Activated naive CD8-positive, alpha-beta T cell treated with anti-CD3 and anti-CD28 coated beads, Interleukin-2, amount 10 ng/mL, durations not matched to agents 7 days and 5 days (primary cell): Measurements from ENCODE around the gene ZNF782. TPM values are rescaled to one million over a fixed set of nuclear protein-coding genes. Genes with fewer than 3 reads are reported as not detected.
"Not testable (repeated sequence)": the region's sequence is repeated elsewhere in the genome, so short reads cannot be mapped to it uniquely, and the experiment has no call there.

Source experiments
- ATAC-seq: fragments of 150-1000 bp; cut with Tn5 transposase; one replicate; pipeline ENCODE4 v1.10.0; 2021; ENCODE audit warnings: low read depth, moderate library complexity
- POLR2A ChIA-PET: fragments of 350-600 bp; sonication (Branson Sonifier 250); formaldehyde crosslinking; loops from one replicate; lab custom pipeline; 2021; ENCODE audit warnings: antibody characterized with exemption; lab: Charles Lee
- DNase-seq: peaks from one replicate; pipeline ENCODE4 v3.0.0; 2021
- H3K27ac Mint-ChIP-seq: one replicate; pipeline ENCODE4 v1.8.0; 2022; ENCODE audit warnings: mild to moderate bottlenecking, mixed read lengths
- H3K27me3 Mint-ChIP-seq: one replicate; pipeline ENCODE4 v1.8.0; 2022; ENCODE audit warnings: mild to moderate bottlenecking, moderate library complexity, mixed read lengths
- H3K36me3 Mint-ChIP-seq: one replicate; pipeline ENCODE4 v1.8.0; 2021; ENCODE audit warnings: mild to moderate bottlenecking, mixed read lengths
- H3K4me1 Mint-ChIP-seq: one replicate; pipeline ENCODE4 v1.8.0; 2021; ENCODE audit warnings: mixed read lengths
- H3K4me3 Mint-ChIP-seq: one replicate; pipeline ENCODE4 v1.8.0; 2022; ENCODE audit warnings: mild to moderate bottlenecking, moderate library complexity, mixed read lengths
- H3K9me3 Mint-ChIP-seq: one replicate; pipeline ENCODE4 v1.8.0; 2021; ENCODE audit warnings: mixed read lengths
- total RNA-seq, 2 experiments: library from RNA; stranded (reverse); gene quantifications; one replicate each; pipeline ENCODE4 v1.2.3, GENCODE V29; 2021

The ZNF782 gene
- total RNA-seq, 2 experiments from 2014 or later, result 5.4 to 6.2 TPM

DNA sequence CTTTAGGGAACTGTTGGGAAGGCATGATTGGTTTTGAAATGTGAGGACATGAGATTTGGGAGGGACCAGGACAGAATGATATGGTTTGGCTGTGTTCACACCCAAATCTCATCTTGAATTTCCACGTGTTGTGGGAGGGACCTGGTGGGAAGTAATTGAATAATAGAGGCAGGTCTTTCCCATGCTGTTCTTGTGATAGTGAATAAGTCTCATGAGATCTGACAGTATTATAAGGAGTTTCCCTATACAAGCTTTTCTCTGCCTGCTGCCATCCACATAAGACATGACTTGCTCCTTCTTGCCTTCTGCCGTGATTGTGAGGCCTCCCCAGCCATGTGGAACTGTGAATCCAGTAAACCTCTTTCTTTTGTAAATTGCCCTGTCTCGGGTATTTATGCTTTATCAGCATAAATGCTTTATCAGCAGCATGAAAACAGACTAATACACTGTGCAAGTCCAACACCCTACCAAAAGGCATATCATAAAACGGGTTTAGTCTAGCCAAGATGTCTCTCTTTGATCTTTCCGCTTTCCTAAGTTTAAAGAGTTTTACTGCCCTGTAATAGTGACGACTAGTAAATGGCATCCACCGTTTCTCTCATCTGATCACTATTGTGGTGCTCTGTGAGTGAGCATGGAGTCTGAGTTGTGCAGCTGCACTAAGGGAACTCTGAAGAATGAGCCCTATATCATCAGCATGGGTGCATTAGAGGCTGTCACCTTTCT, 12.9 kb upstream of the ZNF782 start:
- Mint-ChIP-seq H3K9me3 (peaks cover 3% of the 10 kb centered on the region), H3K4me1 (no peaks in the 10 kb centered on the region), H3K36me3 (no peaks in the 10 kb centered on the region), H3K27me3 (peaks cover 12% of the 10 kb centered on the region), H3K4me3 (no peak overlapping the region), H3K27ac (no peak overlapping the region)
- POLR2A ChIA-PET, result no interaction called here
- ATAC-seq (no peak), DNase-seq (no peak)

DNA sequence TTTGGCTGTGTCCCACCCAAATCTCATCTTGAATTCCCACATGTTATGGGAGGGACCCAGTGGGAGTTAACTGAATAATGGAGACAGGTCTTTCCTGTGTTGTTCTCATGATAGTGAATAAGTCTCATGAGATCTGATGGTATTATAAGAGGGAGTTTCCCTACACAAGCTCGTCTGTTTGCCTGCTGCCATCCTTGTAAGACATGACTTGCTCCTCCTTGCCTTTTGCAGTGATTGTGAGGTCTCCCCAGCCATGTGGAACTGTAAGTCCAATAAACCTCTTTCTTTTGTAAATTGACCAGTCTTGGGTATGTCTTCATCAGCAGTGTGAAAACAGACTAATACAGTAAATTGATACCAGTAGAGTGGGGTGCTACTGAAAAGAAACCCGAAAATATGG, 10.9 kb upstream of the ZNF782 start:
- not testable (repeated sequence) for DNase-seq, ATAC-seq, H3K9me3 Mint-ChIP-seq, H3K27me3 Mint-ChIP-seq, H3K4me1 Mint-ChIP-seq, H3K27ac Mint-ChIP-seq, H3K4me3 Mint-ChIP-seq, H3K36me3 Mint-ChIP-seq
- POLR2A ChIA-PET, result interaction anchor here (0.8 kb wide), 1 partner anchor 10 kb away, joined by 3 read pairs; no protein-coding TSS in a partner anchor

DNA sequence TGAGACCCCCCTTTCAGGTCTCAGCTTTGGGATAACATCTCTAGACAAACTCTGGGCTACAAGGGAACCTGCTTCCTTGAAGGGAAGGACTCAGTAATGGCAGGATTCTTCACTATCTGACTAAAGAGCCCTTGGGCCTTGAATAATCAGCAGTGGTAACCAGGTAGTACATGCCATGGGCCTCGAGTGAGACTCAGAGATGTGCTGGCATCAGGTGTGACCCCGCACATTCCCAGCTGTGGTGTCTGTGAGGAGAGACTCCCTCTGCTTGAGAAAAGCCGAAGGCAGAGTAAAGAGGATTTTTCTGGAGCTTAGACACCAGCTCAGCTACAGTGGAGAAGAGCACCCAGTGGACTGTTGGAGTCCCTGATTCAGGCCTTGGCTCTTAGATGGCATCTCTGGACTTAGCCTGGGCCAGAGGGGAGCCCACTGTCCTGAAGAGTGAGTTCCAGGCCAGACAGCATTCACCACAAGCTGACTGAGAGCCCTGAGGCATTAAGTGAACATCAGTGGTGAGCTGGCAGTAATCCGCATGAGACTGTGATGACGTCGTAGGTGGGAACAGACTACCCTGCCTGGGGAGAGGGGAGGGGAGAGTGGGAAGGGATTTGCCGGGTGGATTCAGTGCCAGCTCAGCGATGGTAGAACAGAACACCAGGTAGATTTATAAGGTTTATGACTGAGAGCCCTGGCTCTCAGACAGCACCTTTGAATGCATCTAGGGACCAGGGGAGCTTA, 5.3 kb upstream of the ZNF782 start:
- no peaks in the 10 kb centered on the region for H3K36me3 Mint-ChIP-seq
- POLR2A ChIA-PET, result no interaction called here
- H3K9me3 Mint-ChIP-seq, result no peaks in the 10 kb centered on the region
- H3K4me1 Mint-ChIP-seq, result peaks cover 6% of the 10 kb centered on the region
- no peak overlapping the region for H3K27ac Mint-ChIP-seq
- H3K4me3 Mint-ChIP-seq, result no peak overlapping the region
- peaks cover 13% of the 10 kb centered on the region for H3K27me3 Mint-ChIP-seq
- no peak for DNase-seq
- ATAC-seq, result no peak

DNA sequence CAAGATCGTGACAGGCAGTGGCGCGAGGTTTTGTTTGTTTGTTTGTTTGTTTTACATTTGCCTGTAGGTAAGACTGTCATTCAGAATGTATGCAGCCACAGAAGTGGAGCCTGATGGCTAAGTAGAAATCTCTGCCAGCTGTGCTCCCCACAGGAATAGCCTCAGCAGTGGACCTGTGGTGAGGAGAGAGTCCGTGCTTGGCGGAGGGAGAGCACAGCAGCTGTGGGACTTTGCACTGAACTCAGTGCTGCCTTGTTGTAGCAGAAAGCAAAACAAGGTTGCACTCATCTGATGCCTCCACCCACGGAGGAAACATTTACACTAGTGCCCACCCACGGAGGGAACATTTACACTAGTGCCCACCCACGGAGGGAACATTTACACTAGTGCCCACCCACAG, 4.4 kb upstream of the ZNF782 start:
- Mint-ChIP-seq H3K4me3 (no peak overlapping the region), H3K27ac (no peak overlapping the region)
- ATAC-seq, result no peak

DNA sequence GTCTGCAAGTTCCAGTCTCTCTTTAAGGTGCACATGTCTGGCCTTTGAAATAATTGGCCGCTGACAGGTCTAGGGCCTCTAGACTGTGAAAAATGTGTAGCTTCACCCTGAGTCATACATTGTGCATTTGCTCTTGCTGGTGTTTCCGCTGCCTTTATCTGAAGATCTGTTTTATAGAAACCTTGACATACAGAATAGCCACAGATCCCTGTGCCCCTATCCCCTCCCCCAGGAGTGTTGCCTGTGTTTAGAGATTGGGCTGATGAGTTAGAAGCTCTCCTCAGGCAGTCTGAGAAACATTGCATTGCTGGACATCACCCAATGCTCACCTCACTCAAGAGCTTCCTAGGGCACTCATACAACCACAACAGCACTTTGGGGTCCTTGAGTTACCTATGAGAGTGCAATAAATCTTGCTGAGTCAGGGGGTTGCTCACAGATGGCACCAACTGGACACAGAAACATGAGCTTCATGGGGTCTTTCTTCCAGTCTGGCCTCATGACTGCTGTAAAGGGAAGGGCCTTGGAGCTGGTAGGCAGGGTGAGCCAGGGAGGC, 3.8 kb upstream of the ZNF782 start:
- Mint-ChIP-seq H3K36me3 (peaks cover 5% of the 10 kb centered on the region), H3K9me3 (no peaks in the 10 kb centered on the region), H3K4me3 (no peak overlapping the region), H3K4me1 (peaks cover 16% of the 10 kb centered on the region), H3K27ac (no peak overlapping the region), H3K27me3 (peaks cover 13% of the 10 kb centered on the region)
- POLR2A ChIA-PET, result no interaction called here
- DNase-seq (no peak), ATAC-seq (no peak)

More for the DNA sequence above, 4.4 kb upstream of the ZNF782 start:
- POLR2A ChIA-PET, result no interaction called here
- DNase-seq, result no peak
- H3K36me3 Mint-ChIP-seq, result peaks cover 2% of the 10 kb centered on the region
- H3K4me1 Mint-ChIP-seq, result peaks cover 11% of the 10 kb centered on the region
- H3K9me3 Mint-ChIP-seq, result no peaks in the 10 kb centered on the region
- peaks cover 13% of the 10 kb centered on the region for H3K27me3 Mint-ChIP-seq

DNA sequence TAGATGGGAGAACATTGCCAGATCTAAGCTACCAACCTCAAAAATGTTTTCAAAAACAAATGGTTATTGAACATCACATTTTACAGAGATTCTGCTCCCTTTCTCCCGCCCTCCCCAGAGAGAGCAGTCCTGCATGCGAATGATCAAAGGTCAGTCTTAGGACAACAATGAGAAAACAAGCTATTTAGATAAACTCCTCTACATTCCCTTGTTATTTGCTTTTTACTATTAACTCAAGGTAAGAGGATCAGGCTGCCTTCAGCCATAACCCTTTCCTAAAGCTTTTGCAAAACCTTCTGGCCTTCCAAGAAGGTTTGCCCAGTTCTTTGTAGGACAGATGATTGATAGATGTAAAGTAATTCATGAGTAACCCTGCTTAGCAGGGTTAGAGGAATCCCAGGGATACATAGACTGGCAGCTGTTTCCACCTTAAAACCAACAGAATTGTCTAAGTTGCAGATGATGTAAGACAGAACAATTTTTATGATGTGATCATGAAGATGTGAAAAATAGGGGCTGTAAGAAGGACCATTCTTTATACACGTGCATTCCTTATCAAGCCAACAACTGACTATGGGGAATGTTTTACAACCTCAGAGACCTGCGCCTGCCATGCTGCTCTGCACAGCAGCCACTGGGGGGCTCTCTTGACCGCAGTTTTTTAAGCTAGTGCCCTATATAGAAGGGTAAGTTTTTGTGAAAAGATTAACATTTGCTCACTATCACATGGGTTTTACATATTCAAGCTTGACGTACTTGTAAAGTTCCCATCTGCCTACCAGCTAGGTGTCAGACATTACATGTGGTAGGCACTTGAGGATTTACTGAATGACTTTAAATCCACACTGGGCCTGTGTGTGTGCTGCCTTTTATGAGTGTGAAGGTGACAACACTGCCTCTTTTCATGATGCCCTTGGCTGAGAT, 2.3 kb upstream of the ZNF782 start:
- POLR2A ChIA-PET, result no interaction called here
- H3K4me3 Mint-ChIP-seq, result no peak overlapping the region
- H3K27ac Mint-ChIP-seq, result no peak overlapping the region
- no peaks in the 10 kb centered on the region for H3K9me3 Mint-ChIP-seq
- DNase-seq (peak; percentile 58), ATAC-seq (peak; percentile 40)
- peaks cover 10% of the 10 kb centered on the region for H3K36me3 Mint-ChIP-seq
- peaks cover 12% of the 10 kb centered on the region for H3K27me3 Mint-ChIP-seq
- H3K4me1 Mint-ChIP-seq, result peaks cover 27% of the 10 kb centered on the region

DNA sequence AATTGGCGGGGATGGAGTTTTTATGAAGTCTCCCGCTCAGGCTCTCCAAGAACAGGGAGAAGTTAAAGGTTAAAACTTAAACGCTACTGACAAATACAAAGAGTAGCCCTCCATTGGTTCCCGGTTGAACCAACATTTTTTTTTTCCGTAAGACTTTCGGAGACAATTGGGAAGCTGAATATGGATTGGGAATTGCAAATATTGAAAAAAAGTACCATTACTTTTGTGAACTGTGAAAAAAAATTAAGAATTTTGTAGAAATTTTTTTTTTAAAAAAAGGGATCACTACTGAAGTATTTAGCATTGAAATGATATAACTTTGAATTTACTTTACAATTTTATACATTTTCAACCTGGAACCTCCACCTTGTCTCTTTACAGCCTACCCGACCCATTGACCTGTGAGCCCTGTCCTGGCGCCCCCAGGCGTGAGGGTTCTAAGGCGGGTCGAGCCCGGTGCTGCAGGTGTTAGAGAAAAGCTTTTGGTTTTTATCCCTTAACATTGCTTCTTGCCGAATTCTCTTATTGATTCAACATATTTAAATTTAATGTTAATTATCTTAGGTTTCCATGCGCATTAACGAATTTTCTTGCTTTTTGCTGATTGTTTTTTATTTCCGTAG, 448 bp upstream of the ZNF782 start:
- Mint-ChIP-seq H3K9me3 (no peaks in the 10 kb centered on the region), H3K4me1 (peaks cover 29% of the 10 kb centered on the region), H3K4me3 (peak overlapping the region; percentile 99), H3K36me3 (peaks cover 16% of the 10 kb centered on the region), H3K27me3 (peaks cover 12% of the 10 kb centered on the region), H3K27ac (peak overlapping the region; percentile 98)
- POLR2A ChIA-PET, result interaction anchor here (0.7 to 2.0 kb wide), 2 partner anchors 77 to 1402 kb away, joined by 4 to 5 read pairs; partner anchors contain the start of gene ZNF510
- ATAC-seq (no peak), DNase-seq (no peak)

DNA sequence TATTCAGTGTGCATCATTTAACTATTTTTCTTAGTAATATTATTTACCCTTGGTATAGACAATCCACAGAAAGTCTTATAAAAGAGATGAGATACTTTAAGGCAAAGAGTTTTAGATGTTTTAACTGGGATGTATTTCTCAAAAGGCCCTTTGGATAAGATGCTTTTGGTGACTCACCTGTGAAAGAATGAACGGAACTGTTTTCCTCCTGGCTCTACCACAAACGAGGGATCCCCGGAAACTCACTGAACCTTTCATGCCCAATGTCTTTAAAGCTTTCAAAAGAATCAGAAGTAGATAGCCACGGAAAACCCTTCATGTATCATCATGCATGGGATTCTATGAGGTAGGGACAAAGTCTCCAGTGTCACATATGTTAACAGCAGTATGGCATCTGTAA, 1.6 kb downstream of the ZNF782 start:
- H3K27me3 Mint-ChIP-seq, result peaks cover 12% of the 10 kb centered on the region
- peaks cover 2% of the 10 kb centered on the region for H3K9me3 Mint-ChIP-seq
- ATAC-seq (no peak), DNase-seq (no peak)
- peaks cover 33% of the 10 kb centered on the region for H3K36me3 Mint-ChIP-seq
- peaks cover 29% of the 10 kb centered on the region for H3K4me1 Mint-ChIP-seq
- peak overlapping the region; percentile 99 for H3K4me3 Mint-ChIP-seq
- POLR2A ChIA-PET, result no interaction called here
- H3K27ac Mint-ChIP-seq, result no peak overlapping the region

DNA sequence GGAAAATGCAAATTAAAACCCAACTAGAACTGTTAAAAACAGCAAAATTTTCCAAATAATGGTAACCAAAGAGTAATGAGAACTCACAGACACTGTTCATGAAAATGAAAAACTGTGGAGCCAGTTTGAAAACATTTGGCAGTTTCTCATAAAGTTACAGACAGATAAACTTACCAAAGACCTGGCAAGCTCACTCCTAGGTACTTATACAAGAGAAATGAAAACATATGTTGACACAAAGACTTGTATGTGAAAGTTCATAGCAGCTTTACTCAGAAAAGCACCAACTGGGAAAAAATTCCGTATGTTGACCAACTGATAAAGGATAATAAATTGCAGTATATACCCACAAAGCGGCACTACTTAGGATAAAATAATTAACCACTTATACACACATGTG, 10.3 kb downstream of the ZNF782 start:
- POLR2A ChIA-PET, result no interaction called here
- DNase-seq (no peak), ATAC-seq (no peak)
- H3K27ac Mint-ChIP-seq, result no peak overlapping the region
- no peaks in the 10 kb centered on the region for H3K27me3 Mint-ChIP-seq
- H3K4me3 Mint-ChIP-seq, result no peak overlapping the region
- H3K9me3 Mint-ChIP-seq, result peaks cover 42% of the 10 kb centered on the region
- peaks cover 5% of the 10 kb centered on the region for H3K4me1 Mint-ChIP-seq
- H3K36me3 Mint-ChIP-seq, result peaks cover 77% of the 10 kb centered on the region

DNA sequence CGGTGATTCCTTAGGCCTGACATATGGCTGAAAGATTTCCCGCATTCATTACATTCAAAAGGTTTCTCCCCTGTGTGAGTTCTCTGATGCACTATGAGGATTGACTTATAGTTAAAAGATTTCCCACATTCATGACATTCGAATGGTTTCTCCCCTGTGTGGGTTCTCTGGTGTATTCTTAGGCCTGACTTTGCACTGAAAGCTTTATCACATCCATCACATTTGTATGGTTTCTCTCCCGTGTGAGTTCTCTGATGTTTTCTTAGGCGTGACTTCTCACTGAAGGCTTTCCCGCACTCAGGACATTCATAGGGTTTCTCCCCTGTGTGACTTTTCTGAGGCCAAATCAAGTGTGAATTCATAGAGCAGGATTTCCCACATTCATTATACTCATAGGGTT, 35.8 kb downstream of the ZNF782 start:
- Mint-ChIP-seq H3K4me1 (no peaks in the 10 kb centered on the region), H3K27ac (no peak overlapping the region), H3K27me3 (no peaks in the 10 kb centered on the region), H3K4me3 (no peak overlapping the region), H3K36me3 (peaks cover 59% of the 10 kb centered on the region), H3K9me3 (peaks cover 42% of the 10 kb centered on the region)
- DNase-seq, result no peak
- POLR2A ChIA-PET, result no interaction called here
- no peak for ATAC-seq

DNA sequence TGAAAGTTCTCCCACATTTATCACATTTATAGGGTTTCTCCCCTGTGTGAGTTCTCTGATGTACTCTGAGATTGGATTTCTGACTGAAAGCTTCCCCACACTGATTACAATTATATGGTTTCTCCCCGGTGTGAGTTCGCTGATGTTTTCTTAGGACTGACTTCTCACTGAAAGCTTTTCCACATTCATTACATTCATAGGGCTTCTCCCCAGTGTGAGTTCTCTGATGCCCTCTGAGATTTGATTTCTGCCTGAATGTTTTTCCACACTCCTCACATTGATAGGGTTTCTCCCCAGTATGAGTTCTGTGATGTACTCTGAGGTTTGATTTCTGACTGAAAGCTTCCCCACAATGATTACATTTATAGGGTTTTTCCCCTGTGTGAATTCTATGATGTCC, 36.3 kb downstream of the ZNF782 start:
- no peaks in the 10 kb centered on the region for H3K4me1 Mint-ChIP-seq
- H3K4me3 Mint-ChIP-seq, result no peak overlapping the region
- no peaks in the 10 kb centered on the region for H3K27me3 Mint-ChIP-seq
- DNase-seq (no peak), ATAC-seq (no peak)
- no peak overlapping the region for H3K27ac Mint-ChIP-seq
- POLR2A ChIA-PET, result no interaction called here
- peaks cover 42% of the 10 kb centered on the region for H3K9me3 Mint-ChIP-seq
- peaks cover 57% of the 10 kb centered on the region for H3K36me3 Mint-ChIP-seq

DNA sequence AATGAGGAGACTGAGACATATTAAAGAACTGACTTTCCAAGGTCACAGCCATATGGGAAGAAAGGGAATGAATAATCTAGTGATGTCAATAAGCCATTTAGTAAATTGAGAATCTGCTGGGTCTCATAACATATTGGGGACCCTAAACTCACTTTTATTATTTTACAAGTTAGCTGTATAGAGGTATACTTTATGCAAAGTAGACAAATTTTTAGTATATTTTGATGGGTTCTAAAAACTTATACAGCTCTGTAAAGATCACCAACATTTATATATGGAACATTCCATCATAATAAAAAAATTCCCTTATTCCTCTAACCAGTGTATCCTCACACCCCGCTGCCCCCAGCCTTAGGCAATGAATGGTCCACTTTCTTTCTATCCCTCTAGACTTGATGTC, 40.7 kb downstream of the ZNF782 start:
- ATAC-seq (no peak), DNase-seq (no peak)
- Mint-ChIP-seq H3K27ac (no peak overlapping the region), H3K4me3 (no peak overlapping the region), H3K9me3 (peaks cover 34% of the 10 kb centered on the region), H3K27me3 (no peaks in the 10 kb centered on the region), H3K4me1 (no peaks in the 10 kb centered on the region), H3K36me3 (peaks cover 33% of the 10 kb centered on the region)
- POLR2A ChIA-PET, result no interaction called here
